SU-DHL-6 (cell line): ENCODE data around the gene COQ6.

ENCODE experiments used
- EZH2phosphoT487 ChIP-seq: fragments of 200-600 bp; sonication (generic), shearing (Covaris generic); conservative IDR thresholded peaks from 2 replicates; pipeline ENCODE4 v1.6.1; 2018; ENCODE audit warnings: mild to moderate bottlenecking, antibody characterized with exemption, low read length, moderate library complexity, mixed read lengths
- TF ChIP-seq, protein P1 (sequence below): fragments of 200-600 bp; sonication (generic); IDR thresholded peaks from one replicate; pipeline ENCODE4 v1.5.1; 2017; ENCODE audit warnings: antibody characterized with exemption, mild to moderate bottlenecking, low read length, moderate library complexity; ENCODE audit not compliant: insufficient read depth, poor library complexity, severe bottlenecking

DNA sequence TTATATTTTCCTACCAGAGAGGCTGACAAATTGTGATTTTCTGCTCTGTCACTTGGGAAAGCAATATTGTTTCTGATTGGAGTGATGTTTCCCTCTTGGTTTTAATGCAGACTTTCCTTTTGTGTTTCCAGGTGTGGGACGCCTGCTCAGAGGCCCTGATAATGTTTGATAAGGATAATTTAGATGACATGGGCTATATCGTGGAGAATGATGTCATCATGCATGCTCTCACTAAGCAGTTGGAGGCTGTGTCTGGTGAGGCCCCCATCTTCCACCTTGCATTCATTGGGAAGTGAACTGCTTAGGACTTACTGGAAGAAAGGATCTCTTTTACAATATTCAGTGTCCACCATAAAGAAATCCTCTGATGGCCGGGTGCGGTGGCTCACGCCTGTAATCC, 5.6 kb downstream of the COQ6 start:
- TF ChIP-seq, protein P1, sequence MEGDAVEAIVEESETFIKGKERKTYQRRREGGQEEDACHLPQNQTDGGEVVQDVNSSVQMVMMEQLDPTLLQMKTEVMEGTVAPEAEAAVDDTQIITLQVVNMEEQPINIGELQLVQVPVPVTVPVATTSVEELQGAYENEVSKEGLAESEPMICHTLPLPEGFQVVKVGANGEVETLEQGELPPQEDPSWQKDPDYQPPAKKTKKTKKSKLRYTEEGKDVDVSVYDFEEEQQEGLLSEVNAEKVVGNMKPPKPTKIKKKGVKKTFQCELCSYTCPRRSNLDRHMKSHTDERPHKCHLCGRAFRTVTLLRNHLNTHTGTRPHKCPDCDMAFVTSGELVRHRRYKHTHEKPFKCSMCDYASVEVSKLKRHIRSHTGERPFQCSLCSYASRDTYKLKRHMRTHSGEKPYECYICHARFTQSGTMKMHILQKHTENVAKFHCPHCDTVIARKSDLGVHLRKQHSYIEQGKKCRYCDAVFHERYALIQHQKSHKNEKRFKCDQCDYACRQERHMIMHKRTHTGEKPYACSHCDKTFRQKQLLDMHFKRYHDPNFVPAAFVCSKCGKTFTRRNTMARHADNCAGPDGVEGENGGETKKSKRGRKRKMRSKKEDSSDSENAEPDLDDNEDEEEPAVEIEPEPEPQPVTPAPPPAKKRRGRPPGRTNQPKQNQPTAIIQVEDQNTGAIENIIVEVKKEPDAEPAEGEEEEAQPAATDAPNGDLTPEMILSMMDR = no peak
- no peak for TF ChIP-seq EZH2phosphoT487
